SK-N-SH treated with all-trans-retinoic acid at 6 μM for 48 hours (cell line): ENCODE data around the gene SLU7.

Experiments used
- ARNTL ChIP-seq: fragments of 450-650 bp; formaldehyde crosslinking; IDR thresholded peaks from 2 replicates; pipeline ENCODE4 v1.5.0; 2020; ENCODE audit warnings: low read depth, mild to moderate bottlenecking, moderate library complexity, borderline replicate concordance
- CREB5 ChIP-seq: fragments of 250-450 bp; sonication (Bioruptor Pico); IDR thresholded peaks from 2 replicates; pipeline ENCODE4 v1.5.1; 2020; ENCODE audit warnings: low read depth, mild to moderate bottlenecking, moderate library complexity
- OSR1 ChIP-seq: fragments of 250-450 bp; sonication (Bioruptor Pico); IDR thresholded peaks from 2 replicates; pipeline ENCODE4 v1.8.0; 2022; ENCODE audit warnings: moderate library complexity, mild to moderate bottlenecking, inconsistent platforms
- PATZ1 ChIP-seq: fragments of 250-450 bp; sonication (Bioruptor Pico); IDR thresholded peaks from 2 replicates; pipeline ENCODE4 v1.8.0; 2020; ENCODE audit warnings: mild to moderate bottlenecking, moderate library complexity, borderline replicate concordance
- POU6F1 ChIP-seq: fragments of 250-450 bp; sonication (Bioruptor Pico); IDR thresholded peaks from 2 replicates; pipeline ENCODE4 v1.8.0; 2021; ENCODE audit warnings: low read depth, mild to moderate bottlenecking, moderate library complexity, borderline replicate concordance
- PPARA ChIP-seq: fragments of 250-450 bp; sonication (Bioruptor Pico); IDR thresholded peaks from 2 replicates; pipeline ENCODE4 v1.5.0; 2020; ENCODE audit warnings: mild to moderate bottlenecking, borderline replicate concordance
- RARB ChIP-seq: fragments of 250-450 bp; sonication (Bioruptor Pico); IDR thresholded peaks from 2 replicates; pipeline ENCODE4 v1.8.0; 2021; ENCODE audit warnings: mild to moderate bottlenecking, moderate library complexity
- TCF4 ChIP-seq: fragments of 250-450 bp; sonication (Bioruptor Pico); IDR thresholded peaks from 2 replicates; pipeline ENCODE4 v1.8.0; 2021; ENCODE audit warnings: mild to moderate bottlenecking, moderate library complexity, borderline replicate concordance
- TOX ChIP-seq: fragments of 250-450 bp; sonication (Bioruptor Pico); IDR thresholded peaks from 2 replicates; pipeline ENCODE4 v1.8.0; 2021; ENCODE audit warnings: mild to moderate bottlenecking, moderate library complexity, borderline replicate concordance
- ZNF565 ChIP-seq: fragments of 450-650 bp; formaldehyde crosslinking; conservative IDR thresholded peaks from 2 replicates; pipeline ENCODE4 v1.5.0; 2020; ENCODE audit warnings: low read depth, mild to moderate bottlenecking, moderate library complexity

- TF ChIP-seq TOX (CRISPR knock-in tag) (no peak), TCF4 (no peak), POU6F1 (no peak), PATZ1 (CRISPR knock-in tag) (no peak), CREB5 (CRISPR knock-in tag) (no peak), OSR1 (CRISPR knock-in tag) (no peak), ZNF565 (CRISPR knock-in tag) (no peak), ARNTL (CRISPR knock-in tag) (no peak), PPARA (CRISPR knock-in tag) (no peak), RARB (no peak)
Measured at GRCh38 chr5:160467555-160468362, 48.9 kb upstream of the SLU7 start.
